ENCODE data around the gene LHFPL6.

DNA sequence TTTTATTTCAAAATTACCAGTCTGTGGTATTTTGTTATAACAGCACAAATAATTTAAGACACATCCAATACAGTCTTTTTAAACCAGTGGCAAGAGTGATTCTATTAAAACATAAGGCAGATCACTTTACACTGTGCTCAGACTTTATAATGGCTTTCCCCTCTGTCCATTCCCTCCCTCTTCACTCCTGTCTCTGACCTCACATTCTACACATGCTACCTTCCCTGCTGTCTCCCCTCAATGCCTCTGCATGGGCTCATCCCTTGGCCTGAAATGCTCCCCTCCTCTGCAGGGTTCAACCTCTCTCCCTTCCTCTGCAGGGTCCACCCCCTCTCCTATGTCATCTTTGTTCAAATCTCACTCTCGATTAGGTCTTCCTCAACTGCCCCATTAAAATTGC is 170.8 kb downstream of the LHFPL6 start:
- TF ChIP-seq GATA2 (IDR thresholded peaks at IDR 0.05; ENCODE audit: low read depth, low read length) (no peak), GATA3 (IDR thresholded peaks at IDR 0.05; ENCODE audit: low read depth, low read length) (no peak)
